Endodermal cell (in vitro differentiated cells): ENCODE results near the gene DPP6. TPM values are rescaled to one million over a fixed set of nuclear protein-coding genes. Genes with fewer than 3 reads are reported as not detected.

Source experiments
- DNase-seq: peaks from one replicate; pipeline ENCODE4 v3.0.0-alpha.2; 2017
- H3K27ac ChIP-seq: 2 replicates; pipeline ENCODE4 v1.5.1; 2013; ENCODE audit warnings: mild to moderate bottlenecking, low read depth, low read length, moderate library complexity
- H3K27me3 ChIP-seq: 2 replicates; pipeline ENCODE4 v1.6.1; 2013; ENCODE audit warnings: mild to moderate bottlenecking, low read length, moderate library complexity; ENCODE audit not compliant: insufficient read depth, control insufficient read depth, poor library complexity, severe bottlenecking
- H3K36me3 ChIP-seq: 2 replicates; pipeline ENCODE4 v1.7.0; 2013; ENCODE audit warnings: mild to moderate bottlenecking, low read length, moderate library complexity; ENCODE audit not compliant: control insufficient read depth, insufficient read depth
- H3K4me1 ChIP-seq: one replicate; pipeline ENCODE4 v1.7.0; 2013; ENCODE audit warnings: low read length; ENCODE audit not compliant: control insufficient read depth, insufficient read depth
- H3K4me3 ChIP-seq: 2 replicates; pipeline ENCODE4 v1.5.1; 2013; ENCODE audit warnings: mild to moderate bottlenecking, low read length, moderate library complexity
- H3K9ac ChIP-seq: 2 replicates; pipeline ENCODE4 v1.6.1; 2013; ENCODE audit warnings: mild to moderate bottlenecking, low read length, moderate library complexity; ENCODE audit not compliant: poor library complexity, severe bottlenecking; ENCODE audit errors: extremely low read depth
- H3K9me3 ChIP-seq: 2 replicates; pipeline ENCODE4 v1.6.1; 2013; ENCODE audit warnings: mild to moderate bottlenecking, low read length, moderate library complexity; ENCODE audit not compliant: control insufficient read depth
- H3K27ac Mint-ChIP-seq: 2 replicates; pipeline ENCODE4 v1.8.0; 2020; ENCODE audit warnings: mixed read lengths
- H3K27me3 Mint-ChIP-seq: 2 replicates; pipeline ENCODE4 v1.8.0; 2021; ENCODE audit warnings: mild to moderate bottlenecking, mixed read lengths; ENCODE audit not compliant: insufficient read depth
- H3K36me3 Mint-ChIP-seq: 2 replicates; pipeline ENCODE4 v1.8.0; 2020; ENCODE audit warnings: low read depth, mixed read lengths
- H3K4me1 Mint-ChIP-seq: 2 replicates; pipeline ENCODE4 v1.8.0; 2020; ENCODE audit warnings: mixed read lengths
- H3K4me3 Mint-ChIP-seq: 2 replicates; pipeline ENCODE4 v1.8.0; 2020; ENCODE audit warnings: mild to moderate bottlenecking, moderate library complexity, mixed read lengths
- H3K9me3 Mint-ChIP-seq: 2 replicates; pipeline ENCODE4 v1.8.0; 2020; ENCODE audit warnings: mild to moderate bottlenecking, mixed read lengths
- WGBS, 2 experiments: methylation state at CpG; one replicate each; pipeline versions ENCODE4 v1.1.5 to v1.1.7; 2013; ENCODE audit warnings: missing lambda C conversion rate in 2 of 2, mixed read lengths in 1 of 2; ENCODE audit not compliant: insufficient coverage in 1 of 2, insufficient read length in 1 of 2; 5-methylcytosine and 5-hydroxymethylcytosine counted together
- total RNA-seq, 2 donors: library from RNA; stranded (reverse); fragmentation: NEBNext Ultra II Directional in 1 of 2; extraction: Animal tissue kit (Norgen Biotek cat#: 25700) in 1 of 2; gene quantifications; 2 replicates in 1 of 2; 3 replicates in 1 of 2; pipeline ENCODE4 v1.2.1, GENCODE V29; 2021
- TF ChIP-seq, protein P1 (sequence below): fragments of 200-600 bp; sonication (generic); conservative IDR thresholded peaks from 2 replicates; pipeline ENCODE4 v1.5.0; 2021; ENCODE audit warnings: antibody characterized with exemption, mild to moderate bottlenecking

DPP6 gene
- total RNA-seq, 2 donors from 2014 or later = 1.7 to 3.0 TPM

DNA sequence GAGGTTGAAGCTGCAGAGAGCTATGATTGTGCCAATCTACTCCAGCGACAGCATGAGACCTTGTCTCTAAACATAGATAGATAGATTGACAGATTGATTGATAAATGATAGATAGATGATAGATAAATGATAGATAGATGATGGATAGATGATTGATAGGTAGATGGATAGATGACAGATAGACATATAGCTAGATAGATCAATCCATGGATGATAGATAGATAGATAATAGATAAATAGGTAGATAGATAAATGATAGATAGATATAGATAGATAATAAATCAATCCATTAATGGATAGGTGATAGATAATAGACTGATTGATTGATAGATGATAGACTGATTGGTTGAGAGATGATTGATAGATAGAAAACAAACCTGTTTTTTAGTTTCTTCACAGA is 601.1 kb downstream of the DPP6 start:
- H3K4me3 Mint-ChIP-seq = no peak overlapping the region
- Histone ChIP-seq H3K36me3 (no peaks in the 10 kb centered on the region), H3K9me3 (no peaks in the 10 kb centered on the region), H3K27ac (no peak overlapping the region), H3K27me3 (no peaks in the 10 kb centered on the region), H3K4me1 (no peaks in the 10 kb centered on the region), H3K4me3 (no peak overlapping the region), H3K9ac (no peak overlapping the region)
- WGBS, 2 experiments = 93 to 100% methylated on average over 1 of the region's 1 CpG
- TF ChIP-seq, protein P1, sequence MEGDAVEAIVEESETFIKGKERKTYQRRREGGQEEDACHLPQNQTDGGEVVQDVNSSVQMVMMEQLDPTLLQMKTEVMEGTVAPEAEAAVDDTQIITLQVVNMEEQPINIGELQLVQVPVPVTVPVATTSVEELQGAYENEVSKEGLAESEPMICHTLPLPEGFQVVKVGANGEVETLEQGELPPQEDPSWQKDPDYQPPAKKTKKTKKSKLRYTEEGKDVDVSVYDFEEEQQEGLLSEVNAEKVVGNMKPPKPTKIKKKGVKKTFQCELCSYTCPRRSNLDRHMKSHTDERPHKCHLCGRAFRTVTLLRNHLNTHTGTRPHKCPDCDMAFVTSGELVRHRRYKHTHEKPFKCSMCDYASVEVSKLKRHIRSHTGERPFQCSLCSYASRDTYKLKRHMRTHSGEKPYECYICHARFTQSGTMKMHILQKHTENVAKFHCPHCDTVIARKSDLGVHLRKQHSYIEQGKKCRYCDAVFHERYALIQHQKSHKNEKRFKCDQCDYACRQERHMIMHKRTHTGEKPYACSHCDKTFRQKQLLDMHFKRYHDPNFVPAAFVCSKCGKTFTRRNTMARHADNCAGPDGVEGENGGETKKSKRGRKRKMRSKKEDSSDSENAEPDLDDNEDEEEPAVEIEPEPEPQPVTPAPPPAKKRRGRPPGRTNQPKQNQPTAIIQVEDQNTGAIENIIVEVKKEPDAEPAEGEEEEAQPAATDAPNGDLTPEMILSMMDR = no peak
- no peak for DNase-seq
- no peaks in the 10 kb centered on the region for H3K27me3 Mint-ChIP-seq
- no peaks in the 10 kb centered on the region for H3K36me3 Mint-ChIP-seq
- H3K27ac Mint-ChIP-seq = no peak overlapping the region
- no peaks in the 10 kb centered on the region for H3K4me1 Mint-ChIP-seq
- H3K9me3 Mint-ChIP-seq = peaks cover 4% of the 10 kb centered on the region

- Mint-ChIP-seq H3K27ac (no peak overlapping the region), H3K27me3 (no peaks in the 10 kb centered on the region), H3K9me3 (peaks cover 10% of the 10 kb centered on the region), H3K4me1 (no peaks in the 10 kb centered on the region), H3K36me3 (no peaks in the 10 kb centered on the region), H3K4me3 (no peak overlapping the region)
- Histone ChIP-seq H3K4me3 (no peak overlapping the region), H3K27me3 (no peaks in the 10 kb centered on the region), H3K9me3 (no peaks in the 10 kb centered on the region), H3K9ac (no peak overlapping the region), H3K27ac (no peak overlapping the region), H3K36me3 (no peaks in the 10 kb centered on the region), H3K4me1 (no peaks in the 10 kb centered on the region)
- 89% methylated on average over 10 of the region's 10 CpGs; no CpG with 5 or more reads in 1 of the 2 experiments for WGBS, 2 experiments
- DNase-seq = no peak
- TF ChIP-seq, protein P1 = no peak
Measured at GRCh38 chr7:154656618-154657017, 604.4 kb downstream of the DPP6 start.

GRCh38 chr7:154666768-154667167 is 614.6 kb downstream of the DPP6 start:
- DNase-seq = no peak
- WGBS, 2 experiments = 100% methylated on average over 1 of the region's 1 CpG; no CpG with 5 or more reads in 1 of the 2 experiments
- H3K9me3 Mint-ChIP-seq = peaks cover 17% of the 10 kb centered on the region
- H3K36me3 Mint-ChIP-seq = no peaks in the 10 kb centered on the region
- Histone ChIP-seq H3K9me3 (peaks cover 24% of the 10 kb centered on the region), H3K27ac (no peak overlapping the region), H3K9ac (no peak overlapping the region), H3K4me1 (no peaks in the 10 kb centered on the region), H3K4me3 (no peak overlapping the region), H3K27me3 (no peaks in the 10 kb centered on the region), H3K36me3 (no peaks in the 10 kb centered on the region)
- H3K27me3 Mint-ChIP-seq = no peaks in the 10 kb centered on the region
- no peak overlapping the region for H3K27ac Mint-ChIP-seq
- H3K4me1 Mint-ChIP-seq = no peaks in the 10 kb centered on the region
- TF ChIP-seq, protein P1 = no peak
- H3K4me3 Mint-ChIP-seq = no peak overlapping the region
